ENCODE measurements around the gene RHOH.

The RHOH gene

DNA sequence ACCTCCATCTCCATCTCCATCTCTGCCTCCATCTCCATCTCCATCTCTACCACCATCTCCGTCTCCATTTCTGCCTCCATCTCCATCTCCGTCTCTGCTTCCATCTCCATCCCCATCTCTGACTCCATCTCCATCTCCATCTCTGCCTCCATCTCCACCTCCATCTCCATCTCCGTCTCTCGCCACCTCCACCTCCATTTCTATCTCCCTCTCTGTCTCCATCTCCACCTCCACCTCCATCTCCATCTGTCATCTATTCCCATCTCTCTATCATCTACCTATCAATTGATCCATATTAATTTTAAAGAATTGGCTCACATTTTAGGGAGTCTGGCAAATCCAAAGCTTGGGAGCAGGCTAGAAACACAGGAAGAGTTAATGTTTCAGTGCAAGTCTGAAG is 98.7 kb downstream of the RHOH start:
- no peak for DNase-seq (ENCODE audit: low read depth)

All from activated T-helper 9 cell treated with anti-CD3 and anti-CD28 coated beads, Interleukin-2, amount 50 U/mL, for 16 hours (primary cell).